HepG2 (cell line): ENCODE results near the gene CDH22. TPM values are rescaled to one million over a fixed set of nuclear protein-coding genes. Genes with fewer than 3 reads are reported as not detected.

ENCODE experiments used
- ATAC-seq: fragments of 200-7000 bp; cut with Tn5 transposase; 3 replicates; pipeline ENCODE4 v1.9.1; 2020; ENCODE audit warnings: mild to moderate bottlenecking, moderate library complexity
- BruUV-seq: library from RNA; stranded (reverse); fragments of 400-500 nt; replicated peaks from 2 replicates; lab custom pipeline; 2021; lab: Mats Ljungman, UMichigan
- CTCF ChIA-PET: fragments of 300-600 bp; formaldehyde crosslinking; extraction: SDS; loops from one replicate; lab custom pipeline; 2021; ENCODE audit warnings: low total read pairs, inconsistent platforms, low intra/inter-chr PET ratio; lab: Yijun Ruan, JAX
- POLR2A ChIA-PET: fragments of 350-600 bp; sonication (Branson Sonifier 250); formaldehyde crosslinking; loops from one replicate; lab custom pipeline; 2020; ENCODE audit warnings: antibody characterized with exemption, inconsistent platforms; lab: Yijun Ruan, JAX
- DNase-seq: peaks from one replicate; pipeline ENCODE4 v3.0.0-alpha.2; 2015; ENCODE audit warnings: low spot score
- FAIRE-seq: peaks from 3 replicates; lab custom pipeline; 2011; peaks lifted over from hg19 to GRCh38; lab: Jason Lieb, UNC
- H2AFZ ChIP-seq: one replicate; pipeline ENCODE4 v1.6.1; 2011; ENCODE audit warnings: low read length, inconsistent platforms
- H3K27ac ChIP-seq: fragments of 300-600 bp; 3 replicates; pipeline ENCODE4 v1.8.0; 2011; ENCODE audit warnings: mixed run types, mild to moderate bottlenecking, mixed read lengths, low read length, inconsistent platforms; ENCODE audit not compliant: insufficient read depth; ENCODE audit errors: extremely low read length
- H3K27me3 ChIP-seq, 2 experiments: fragments of 200-600 bp in 1 of 2; 2 replicates in 1 of 2; 3 replicates in 1 of 2; pipeline versions ENCODE4 v1.6.0 to v1.8.0; 2011; ENCODE audit warnings: low read length in 2 of 2, mild to moderate bottlenecking in 2 of 2, moderate library complexity in 2 of 2, inconsistent platforms in 1 of 2; ENCODE audit not compliant: insufficient read depth in 2 of 2, control insufficient read depth in 1 of 2
- H3K36me3 ChIP-seq, 2 experiments: fragments of 200-600 bp in 1 of 2; replicated peaks in 1 of 2; 2 replicates in 1 of 2; 3 replicates in 1 of 2; pipeline versions ENCODE4 v1.5.1 to v1.8.0; 2011; ENCODE audit warnings: low read length in 2 of 2, inconsistent platforms in 1 of 2; ENCODE audit not compliant: insufficient read depth in 2 of 2, control insufficient read depth in 1 of 2
- H3K4me1 ChIP-seq: 2 replicates; pipeline ENCODE4 v1.5.1; 2012; ENCODE audit warnings: low read length, inconsistent platforms; ENCODE audit not compliant: insufficient read depth
- H3K4me2 ChIP-seq: 2 replicates; pipeline ENCODE4 v1.6.0; 2011; ENCODE audit warnings: low read depth, low read length, inconsistent platforms
- H3K4me3 ChIP-seq, 3 experiments: fragments of 200-600 bp in 1 of 3; sonication (generic), shearing (Covaris generic) in 1 of 3; replicated peaks in 1 of 3; 2 replicates each; pipeline ENCODE4 v1.5.1; 2011 to 2016; ENCODE audit warnings: low read length in 3 of 3, inconsistent platforms in 2 of 3, low read depth in 2 of 3, mild to moderate bottlenecking in 2 of 3, control low read depth in 1 of 3, mixed read lengths in 1 of 3; ENCODE audit not compliant: insufficient read depth in 1 of 3
- H3K79me2 ChIP-seq: one replicate; pipeline ENCODE4 v1.6.1; 2011; ENCODE audit warnings: low read length, inconsistent platforms; ENCODE audit not compliant: insufficient read depth
- H3K9ac ChIP-seq: 2 replicates; pipeline ENCODE4 v1.6.0; 2011; ENCODE audit warnings: mild to moderate bottlenecking, low read depth, low read length, inconsistent platforms; ENCODE audit not compliant: insufficient read depth
- H3K9me3 ChIP-seq: 2 replicates; pipeline ENCODE4 v1.5.1; 2012; ENCODE audit warnings: mild to moderate bottlenecking, low read length
- H4K20me1 ChIP-seq: 2 replicates; pipeline ENCODE4 v1.6.0; 2011; ENCODE audit warnings: inconsistent platforms, mild to moderate bottlenecking, low read length, moderate library complexity; ENCODE audit not compliant: insufficient read depth
- ELF4 ChIP-seq: sonication (generic); formaldehyde crosslinking; IDR thresholded peaks from 2 replicates; pipeline ENCODE4 v1.5.0; 2020; ENCODE audit warnings: missing genetic modification reagents, mild to moderate bottlenecking, moderate library complexity, borderline replicate concordance
- ERF ChIP-seq: IDR thresholded peaks from 2 replicates; pipeline ENCODE4 v1.6.1; 2018; ENCODE audit warnings: missing biosample characterization, missing genetic modification reagents
- FOXM1 ChIP-seq: sonication (generic); formaldehyde crosslinking; IDR thresholded peaks from 2 replicates; pipeline ENCODE4 v1.5.0; 2020; ENCODE audit warnings: missing genetic modification reagents
- GATAD1 ChIP-seq: IDR thresholded peaks from 2 replicates; pipeline ENCODE4 v1.6.1; 2016; ENCODE audit warnings: missing genetic modification reagents, missing compliant biosample characterization
- HHEX ChIP-seq: IDR thresholded peaks from 2 replicates; pipeline ENCODE4 v1.6.1; 2016; ENCODE audit warnings: control low read depth
- KLF12 ChIP-seq: sonication (generic); formaldehyde crosslinking; IDR thresholded peaks from 2 replicates; pipeline ENCODE4 v1.4.0; 2020; ENCODE audit warnings: missing genetic modification reagents, borderline replicate concordance
- ONECUT2 ChIP-seq: sonication (generic); formaldehyde crosslinking; IDR thresholded peaks from 2 replicates; pipeline ENCODE4 v1.4.0; 2020; ENCODE audit warnings: missing genetic modification reagents
- PHF5A ChIP-seq: IDR thresholded peaks from one replicate; pipeline ENCODE4 v1.6.1; 2018; ENCODE audit warnings: low read depth, missing genetic modification reagents; ENCODE audit not compliant: unreplicated experiment
- SP2 ChIP-seq: sonication (generic); formaldehyde crosslinking; IDR thresholded peaks from 2 replicates; pipeline ENCODE4 v1.5.1; 2020; ENCODE audit warnings: mild to moderate bottlenecking, missing genetic modification reagents
- TIGD3 ChIP-seq: sonication (generic); formaldehyde crosslinking; IDR thresholded peaks from 2 replicates; pipeline ENCODE4 v1.5.1; 2020; ENCODE audit warnings: mild to moderate bottlenecking, missing genetic modification reagents, borderline replicate concordance
- U2AF1 ChIP-seq: fragments of 200-400 bp; formaldehyde crosslinking; optimal IDR thresholded peaks from 2 replicates; pipeline ENCODE3; 2017; ENCODE audit warnings: mild to moderate bottlenecking, low read depth, low read length
- ZBTB33 ChIP-seq: sonication (generic); formaldehyde crosslinking; IDR thresholded peaks from 2 replicates; pipeline ENCODE4 v1.4.0; 2020; ENCODE audit warnings: missing genetic modification reagents
- ZFP82 ChIP-seq: sonication (generic); formaldehyde crosslinking; IDR thresholded peaks from 2 replicates; pipeline ENCODE4 v1.5.1; 2020; ENCODE audit warnings: mild to moderate bottlenecking, missing genetic modification reagents, borderline replicate concordance
- ZNF205 ChIP-seq: IDR thresholded peaks from 2 replicates; pipeline ENCODE4 v1.6.1; 2018; ENCODE audit warnings: missing biosample characterization, missing genetic modification reagents
- ZNF253 ChIP-seq: sonication (generic); formaldehyde crosslinking; IDR thresholded peaks from 2 replicates; pipeline ENCODE4 v1.8.0; 2022; ENCODE audit warnings: mild to moderate bottlenecking, missing genetic modification reagents, borderline replicate concordance
- ZNF513 ChIP-seq: sonication (generic); formaldehyde crosslinking; conservative IDR thresholded peaks from 2 replicates; pipeline ENCODE4 v1.5.0; 2020; ENCODE audit warnings: missing genetic modification reagents
- ZNF557 ChIP-seq: sonication (generic); formaldehyde crosslinking; IDR thresholded peaks from 2 replicates; pipeline ENCODE4 v1.4.0; 2020; ENCODE audit warnings: missing genetic modification reagents
- ZNF720 ChIP-seq: sonication (generic); formaldehyde crosslinking; IDR thresholded peaks from 2 replicates; pipeline ENCODE4 v1.4.0; 2020; ENCODE audit warnings: missing genetic modification reagents
- WGBS: methylation state at CpG from one replicate; pipeline ENCODE4 v1.1.6; 2017; ENCODE audit warnings: low lambda C conversion rate; 5-methylcytosine and 5-hydroxymethylcytosine counted together
- in situ Hi-C: cut with HindIII; loops from 2 replicates; pipeline ENCODE4 v1.10.0; 2017; ENCODE audit warnings: low pct_unique_long_range_greater_than_20kb; ENCODE audit not compliant: extremely low pct_ligation_motif_present
- intact Hi-C: fragments of 100-400 bp; cut with micrococcal nuclease; formaldehyde crosslinking; loops from one replicate; pipeline ENCODE4 v1.10.0; 2022; ENCODE audit not compliant: unreplicated experiment
- polyA plus RNA-seq, 8 experiments: library from polyadenylated mRNA; depleted of rRNA in 3 of 8; stranded (reverse) in 7 of 8; unstranded in 1 of 8; fragments of >200 nt; fragmentation: Illumina TruSeq in 4 of 8; extraction: Trizol in 4 of 8; gene quantifications; 2 replicates each; pipeline versions ENCODE4 v1.2.1 to v1.2.3, GENCODE V29; 2011 to 2016; ENCODE audit warnings: low read depth in 4 of 8, missing spikeins in 1 of 8, mixed read lengths in 1 of 8; ENCODE audit not compliant: insufficient read depth in 1 of 8
- total RNA-seq, 5 experiments: library from RNA; depleted of rRNA; stranded (reverse); fragments of >200 nt; fragmentation: Illumina TruSeq; extraction: Trizol; gene quantifications; 2 replicates each; pipeline ENCODE4 v1.2.3, GENCODE V29; 2016; ENCODE audit warnings: low read depth in 1 of 5

The CDH22 gene
- total and polyA plus RNA-seq, 2 of the 13 experiments (the other 11 are each of a cell fraction or from before 2014, with no cell fraction given), result not detected

- ATAC-seq (no peak), DNase-seq (no peak), FAIRE-seq (no peak)
- TF ChIP-seq ZNF720 (CRISPR knock-in tag), result no peak
- no peak for TF ChIP-seq ZBTB33 (CRISPR knock-in tag)
- TF ChIP-seq ZNF513, result no peak
- TF ChIP-seq ONECUT2, result no peak
- no peak for TF ChIP-seq U2AF1
- TF ChIP-seq ZNF205, result no peak
- TF ChIP-seq GATAD1 (CRISPR knock-in tag), result no peak
- no peak for TF ChIP-seq ZFP82 (CRISPR knock-in tag)
- no peak for TF ChIP-seq ZNF253 (CRISPR knock-in tag)
- no peak for TF ChIP-seq ZNF557 (CRISPR knock-in tag)
- TF ChIP-seq SP2 (CRISPR knock-in tag), result no peak
- no peak for TF ChIP-seq ELF4
- no peak for TF ChIP-seq HHEX (CRISPR knock-in tag)
- TF ChIP-seq KLF12, result no peak
- TF ChIP-seq FOXM1 (CRISPR knock-in tag), result no peak
- no peak for TF ChIP-seq PHF5A
- no peak for TF ChIP-seq TIGD3 (CRISPR knock-in tag)
- no peak for TF ChIP-seq ERF (CRISPR knock-in tag)
- no peak overlapping the region for H2AFZ ChIP-seq
- peaks cover 6 to 37% of the 10 kb centered on the region in 2 experiments; a peak in 3 of 5 replicates for H3K27me3 ChIP-seq
- H3K4me2 ChIP-seq, result no peak overlapping the region
- no TSS peak for BruUV-seq
- no peak overlapping the region for H3K9ac ChIP-seq
- ChIA-PET CTCF (no interaction called here), POLR2A (no interaction called here)
- H3K4me1 ChIP-seq, result no peaks in the 10 kb centered on the region
- 29% methylated on average over 9 of the region's 9 CpGs for WGBS
- intact Hi-C loops, result no loop called here
- H3K36me3 ChIP-seq, result no peaks in the 10 kb centered on the region
- H3K4me3 ChIP-seq, result no peak overlapping the region
- in situ Hi-C loops, result no loop called here
- H4K20me1 ChIP-seq, result no peaks in the 10 kb centered on the region
- H3K79me2 ChIP-seq, result no peaks in the 10 kb centered on the region
- no peak overlapping the region for H3K27ac ChIP-seq
- H3K9me3 ChIP-seq, result no peaks in the 10 kb centered on the region
These were observed 87.0 kb downstream of the CDH22 start for GRCh38 chr20:46221256-46221833.
